HL-60 (cell line): ENCODE measurements around the gene CDH20.

Experiments used
- DNase-seq, 2 experiments: peaks; one replicate each; pipeline ENCODE4 v3.0.0-alpha.2; 2010 to 2020; ENCODE audit warnings: low read depth in 1 of 2, low spot score in 1 of 2
- H3K27ac ChIP-seq: fragments of 250-450 bp; sonication (Bioruptor Pico); replicated peaks from 2 replicates; pipeline ENCODE4 v1.5.1; 2020; ENCODE audit warnings: mild to moderate bottlenecking, moderate library complexity
- H3K27me3 ChIP-seq: fragments of 250-450 bp; sonication (Bioruptor Pico); 2 replicates; pipeline ENCODE4 v1.5.1; 2021; ENCODE audit warnings: mild to moderate bottlenecking, moderate library complexity; ENCODE audit not compliant: insufficient read depth, poor library complexity, severe bottlenecking
- H3K4me3 ChIP-seq: replicated peaks from 2 replicates; pipeline ENCODE4 v1.5.1; 2011; ENCODE audit warnings: mild to moderate bottlenecking, control low read depth, low read length; ENCODE audit not compliant: insufficient read depth
- CTCF ChIP-seq: IDR thresholded peaks from one replicate; pipeline ENCODE4 v1.5.1; 2011; ENCODE audit warnings: low read length, control low read depth, inconsistent platforms; ENCODE audit not compliant: insufficient read depth
- GABPA ChIP-seq: IDR thresholded peaks from 2 replicates; pipeline ENCODE4 v1.6.1; 2012; ENCODE audit warnings: low read depth
- POLR2AphosphoS5 ChIP-seq: IDR thresholded peaks from 2 replicates; pipeline ENCODE4 v1.6.1; 2012; ENCODE audit warnings: low read depth
- REST ChIP-seq: IDR thresholded peaks from 2 replicates; pipeline ENCODE4 v1.6.1; 2012; ENCODE audit warnings: low read depth; ENCODE audit not compliant: insufficient replicate concordance
- SPI1 ChIP-seq: IDR thresholded peaks from 2 replicates; pipeline ENCODE4 v1.6.1; 2012; ENCODE audit warnings: low read depth, mild to moderate bottlenecking, borderline replicate concordance

CDH20 gene

GRCh38 chr18:61400716-61401115 lies 67.5 kb downstream of the CDH20 start:
- no peak for DNase-seq
- Histone ChIP-seq H3K27me3 (no peaks in the 10 kb centered on the region), H3K27ac (no peak overlapping the region), H3K4me3 (no peak overlapping the region)
- peak; percentile 84 for TF ChIP-seq SPI1
- no peak for TF ChIP-seq POLR2AphosphoS5

GRCh38 chr18:61402726-61403125 lies 69.5 kb downstream of the CDH20 start:
- Histone ChIP-seq H3K27me3 (no peaks in the 10 kb centered on the region), H3K4me3 (no peak overlapping the region), H3K27ac (no peak overlapping the region)
- no peak for DNase-seq
- no peak for TF ChIP-seq REST
- no peak for TF ChIP-seq CTCF
- no peak for TF ChIP-seq SPI1
- TF ChIP-seq GABPA, result no peak
- no peak for TF ChIP-seq POLR2AphosphoS5

GRCh38 chr18:61413396-61413795 lies 80.2 kb downstream of the CDH20 start:
- no peak overlapping the region for H3K4me3 ChIP-seq
- TF ChIP-seq REST (no peak), POLR2AphosphoS5 (no peak), GABPA (no peak), SPI1 (no peak), CTCF (no peak)
- no peak overlapping the region for H3K27ac ChIP-seq
- H3K27me3 ChIP-seq, result no peaks in the 10 kb centered on the region
- DNase-seq, result no peak

GRCh38 chr18:61414086-61414485 lies 80.9 kb downstream of the CDH20 start:
- no peaks in the 10 kb centered on the region for H3K27me3 ChIP-seq
- H3K4me3 ChIP-seq, result no peak overlapping the region
- no peak for TF ChIP-seq CTCF
- H3K27ac ChIP-seq, result no peak overlapping the region
- DNase-seq, result no peak

GRCh38 chr18:61419763-61420162 lies 86.5 kb downstream of the CDH20 start:
- no peak for DNase-seq
- H3K27me3 ChIP-seq, result no peaks in the 10 kb centered on the region
- TF ChIP-seq CTCF, result no peak
- no peak for TF ChIP-seq SPI1
- TF ChIP-seq POLR2AphosphoS5, result no peak
- no peak for TF ChIP-seq GABPA
- TF ChIP-seq REST, result no peak
- no peak overlapping the region for H3K27ac ChIP-seq
- no peak overlapping the region for H3K4me3 ChIP-seq
